Panc1 (cell line): ENCODE data around the gene MPL. TPM values are rescaled to one million over a fixed set of nuclear protein-coding genes. Genes with fewer than 3 reads are reported as not detected.

Source experiments
- ATAC-seq: fragments of 200-7000 bp; cut with Tn5 transposase; 2 replicates; pipeline ENCODE4 v1.9.1; 2020; ENCODE audit warnings: mild to moderate bottlenecking, moderate library complexity
- BruUV-seq: library from RNA; stranded (reverse); fragments of 400-500 nt; replicated peaks from 2 replicates; lab custom pipeline; 2021; lab: Mats Ljungman, UMichigan
- CTCF ChIA-PET: fragments of 300-600 bp; sonication (Branson Sonifier 250); formaldehyde crosslinking; loops from one replicate; lab custom pipeline; 2022; ENCODE audit warnings: antibody characterized with exemption; lab: Charles Lee
- POLR2A ChIA-PET: fragments of 300-600 bp; sonication (Branson Sonifier 250); formaldehyde crosslinking; loops from one replicate; lab custom pipeline; 2022; ENCODE audit warnings: antibody characterized with exemption; lab: Charles Lee
- DNase-seq: peaks from one replicate; pipeline ENCODE4 v3.0.0-alpha.2; 2010; ENCODE audit warnings: low read depth, low spot score
- H3K27ac ChIP-seq: 2 replicates; pipeline ENCODE4 v1.5.1; 2011; ENCODE audit warnings: mild to moderate bottlenecking, low read length, inconsistent platforms
- H3K27me3 ChIP-seq: fragments of 200-500 bp; sonication (Bioruptor generic); 2 replicates; pipeline ENCODE4 v1.6.0; 2014; ENCODE audit warnings: low read length, inconsistent platforms; ENCODE audit not compliant: control insufficient read depth, insufficient read depth
- H3K36me3 ChIP-seq: fragments of 200-500 bp; sonication (Bioruptor generic); 2 replicates; pipeline ENCODE4 v1.5.1; 2014; ENCODE audit warnings: inconsistent platforms, mild to moderate bottlenecking, low read length, moderate library complexity; ENCODE audit not compliant: control insufficient read depth, insufficient read depth
- H3K4me1 ChIP-seq: 2 replicates; pipeline ENCODE4 v1.5.1; 2011; ENCODE audit warnings: inconsistent platforms, mild to moderate bottlenecking, low read length, moderate library complexity; ENCODE audit not compliant: control insufficient read depth, insufficient read depth
- H3K4me3 ChIP-seq, 2 experiments: 2 replicates each; pipeline ENCODE4 v1.5.1; 2011 to 2012; ENCODE audit warnings: low read depth in 2 of 2, low read length in 2 of 2, mild to moderate bottlenecking in 2 of 2, inconsistent platforms in 1 of 2, moderate library complexity in 1 of 2
- H3K9me3 ChIP-seq: fragments of 200-500 bp; sonication (Bioruptor generic); 2 replicates; pipeline ENCODE4 v1.5.1; 2014; ENCODE audit warnings: low read depth, mild to moderate bottlenecking, inconsistent platforms, low read length, moderate library complexity; ENCODE audit not compliant: control insufficient read depth, insufficient read depth
- POLR2AphosphoS5 ChIP-seq: IDR thresholded peaks from 2 replicates; pipeline ENCODE4 v1.6.1; 2012; ENCODE audit warnings: mild to moderate bottlenecking, low read depth, low read length, moderate library complexity
- SIN3A ChIP-seq: IDR thresholded peaks from 2 replicates; pipeline ENCODE4 v1.6.1; 2012; ENCODE audit warnings: low read depth, mild to moderate bottlenecking, low read length, moderate library complexity, borderline replicate concordance; ENCODE audit not compliant: insufficient read depth
- TCF7L2 ChIP-seq: IDR thresholded peaks from 2 replicates; pipeline ENCODE4 v1.6.1; 2011; ENCODE audit warnings: mild to moderate bottlenecking, low read depth, low read length, inconsistent platforms
- in situ Hi-C: cut with HindIII; loops from 2 replicates; pipeline ENCODE4 v1.10.0; 2016; ENCODE audit warnings: low sequenced_read_pairs, low pct_unique_long_range_greater_than_20kb
- intact Hi-C: fragments of 100-400 bp; cut with micrococcal nuclease; formaldehyde crosslinking; loops from one replicate; pipeline ENCODE4 v1.10.0; 2022; ENCODE audit not compliant: unreplicated experiment
- total RNA-seq: library from RNA; stranded (reverse); gene quantifications from one replicate; pipeline ENCODE4 v1.2.1, GENCODE V29; 2021; ENCODE audit not compliant: unreplicated experiment
- TF ChIP-seq, protein P1 (sequence below), 2 experiments: IDR thresholded peaks; 2 replicates each; pipeline ENCODE4 v1.6.1; 2011 to 2012; ENCODE audit warnings: low read depth in 2 of 2, control low read depth in 1 of 2, low read length in 1 of 2, mild to moderate bottlenecking in 1 of 2, moderate library complexity in 1 of 2; ENCODE audit not compliant: insufficient read depth in 1 of 2
- TF ChIP-seq, protein P2 (sequence below): fragments of 450-650 bp; IDR thresholded peaks from 2 replicates; pipeline ENCODE4 v1.5.1; 2017; ENCODE audit warnings: mild to moderate bottlenecking

Gene MPL
- total RNA-seq, 1 experiment from 2014 or later = not detected

GRCh38 chr1:43327549-43328292 is 9.9 kb upstream of the MPL start:
- TF ChIP-seq, protein P1, sequence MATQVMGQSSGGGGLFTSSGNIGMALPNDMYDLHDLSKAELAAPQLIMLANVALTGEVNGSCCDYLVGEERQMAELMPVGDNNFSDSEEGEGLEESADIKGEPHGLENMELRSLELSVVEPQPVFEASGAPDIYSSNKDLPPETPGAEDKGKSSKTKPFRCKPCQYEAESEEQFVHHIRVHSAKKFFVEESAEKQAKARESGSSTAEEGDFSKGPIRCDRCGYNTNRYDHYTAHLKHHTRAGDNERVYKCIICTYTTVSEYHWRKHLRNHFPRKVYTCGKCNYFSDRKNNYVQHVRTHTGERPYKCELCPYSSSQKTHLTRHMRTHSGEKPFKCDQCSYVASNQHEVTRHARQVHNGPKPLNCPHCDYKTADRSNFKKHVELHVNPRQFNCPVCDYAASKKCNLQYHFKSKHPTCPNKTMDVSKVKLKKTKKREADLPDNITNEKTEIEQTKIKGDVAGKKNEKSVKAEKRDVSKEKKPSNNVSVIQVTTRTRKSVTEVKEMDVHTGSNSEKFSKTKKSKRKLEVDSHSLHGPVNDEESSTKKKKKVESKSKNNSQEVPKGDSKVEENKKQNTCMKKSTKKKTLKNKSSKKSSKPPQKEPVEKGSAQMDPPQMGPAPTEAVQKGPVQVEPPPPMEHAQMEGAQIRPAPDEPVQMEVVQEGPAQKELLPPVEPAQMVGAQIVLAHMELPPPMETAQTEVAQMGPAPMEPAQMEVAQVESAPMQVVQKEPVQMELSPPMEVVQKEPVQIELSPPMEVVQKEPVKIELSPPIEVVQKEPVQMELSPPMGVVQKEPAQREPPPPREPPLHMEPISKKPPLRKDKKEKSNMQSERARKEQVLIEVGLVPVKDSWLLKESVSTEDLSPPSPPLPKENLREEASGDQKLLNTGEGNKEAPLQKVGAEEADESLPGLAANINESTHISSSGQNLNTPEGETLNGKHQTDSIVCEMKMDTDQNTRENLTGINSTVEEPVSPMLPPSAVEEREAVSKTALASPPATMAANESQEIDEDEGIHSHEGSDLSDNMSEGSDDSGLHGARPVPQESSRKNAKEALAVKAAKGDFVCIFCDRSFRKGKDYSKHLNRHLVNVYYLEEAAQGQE (IDR thresholded peaks at IDR 0.05; ENCODE audit: insufficient read depth in 1 of 2, low read depth in 2 of 2, low read length in 1 of 2) = no peak
- TF ChIP-seq, protein P2, sequence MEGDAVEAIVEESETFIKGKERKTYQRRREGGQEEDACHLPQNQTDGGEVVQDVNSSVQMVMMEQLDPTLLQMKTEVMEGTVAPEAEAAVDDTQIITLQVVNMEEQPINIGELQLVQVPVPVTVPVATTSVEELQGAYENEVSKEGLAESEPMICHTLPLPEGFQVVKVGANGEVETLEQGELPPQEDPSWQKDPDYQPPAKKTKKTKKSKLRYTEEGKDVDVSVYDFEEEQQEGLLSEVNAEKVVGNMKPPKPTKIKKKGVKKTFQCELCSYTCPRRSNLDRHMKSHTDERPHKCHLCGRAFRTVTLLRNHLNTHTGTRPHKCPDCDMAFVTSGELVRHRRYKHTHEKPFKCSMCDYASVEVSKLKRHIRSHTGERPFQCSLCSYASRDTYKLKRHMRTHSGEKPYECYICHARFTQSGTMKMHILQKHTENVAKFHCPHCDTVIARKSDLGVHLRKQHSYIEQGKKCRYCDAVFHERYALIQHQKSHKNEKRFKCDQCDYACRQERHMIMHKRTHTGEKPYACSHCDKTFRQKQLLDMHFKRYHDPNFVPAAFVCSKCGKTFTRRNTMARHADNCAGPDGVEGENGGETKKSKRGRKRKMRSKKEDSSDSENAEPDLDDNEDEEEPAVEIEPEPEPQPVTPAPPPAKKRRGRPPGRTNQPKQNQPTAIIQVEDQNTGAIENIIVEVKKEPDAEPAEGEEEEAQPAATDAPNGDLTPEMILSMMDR = no peak
- TF ChIP-seq TCF7L2 (no peak), SIN3A (no peak), POLR2AphosphoS5 (no peak)
- no peak for ATAC-seq
- CTCF ChIA-PET = no interaction called here
- Histone ChIP-seq H3K27me3 (no peaks in the 10 kb centered on the region), H3K4me3 (no peak overlapping the region), H3K4me1 (no peaks in the 10 kb centered on the region), H3K27ac (no peak overlapping the region), H3K9me3 (no peaks in the 10 kb centered on the region), H3K36me3 (no peaks in the 10 kb centered on the region)
- in situ Hi-C loops = no loop called here
- intact Hi-C loops = no loop called here
- POLR2A ChIA-PET = no interaction called here
- no TSS peak for BruUV-seq
- no peak for DNase-seq

- no peak for DNase-seq
- CTCF ChIA-PET = no interaction called here
- BruUV-seq = no TSS peak
- Histone ChIP-seq H3K27ac (no peak overlapping the region), H3K4me3 (no peak overlapping the region), H3K4me1 (no peaks in the 10 kb centered on the region), H3K9me3 (no peaks in the 10 kb centered on the region), H3K27me3 (no peaks in the 10 kb centered on the region), H3K36me3 (no peaks in the 10 kb centered on the region)
- intact Hi-C loops (no loop called here), in situ Hi-C loops (no loop called here)
- TF ChIP-seq, protein P2 = no peak
- TF ChIP-seq SIN3A (no peak), POLR2AphosphoS5 (no peak), TCF7L2 (no peak)
- TF ChIP-seq, protein P1 (IDR thresholded peaks at IDR 0.05; ENCODE audit: insufficient read depth in 1 of 2, low read depth in 2 of 2, low read length in 1 of 2) = no peak
- no peak for ATAC-seq
- POLR2A ChIA-PET = interaction anchor here (1.1 kb wide), 1 partner anchor 9 kb away, joined by 3 read pairs; no protein-coding TSS in a partner anchor
Observed at GRCh38 chr1:43329995-43330751, 7.4 kb upstream of the MPL start.
